IPS-20b (cell line): Measurements from ENCODE around the gene FILIP1.

ENCODE experiments used
- H3K27ac ChIP-seq: one replicate; pipeline ENCODE4 v1.5.1; 2013; ENCODE audit warnings: low read length
- H3K27me3 ChIP-seq: 2 replicates; pipeline ENCODE4 v1.6.1; 2013; ENCODE audit warnings: mild to moderate bottlenecking, low read length, inconsistent platforms; ENCODE audit not compliant: insufficient read depth
- H3K36me3 ChIP-seq: 2 replicates; pipeline ENCODE4 v1.6.1; 2013; ENCODE audit warnings: low read depth, mild to moderate bottlenecking, inconsistent platforms, low read length, moderate library complexity; ENCODE audit not compliant: insufficient read depth
- H3K4me1 ChIP-seq: 2 replicates; pipeline ENCODE4 v1.6.1; 2013; ENCODE audit warnings: mild to moderate bottlenecking, control low read depth, inconsistent platforms, low read length, moderate library complexity; ENCODE audit not compliant: insufficient read depth
- H3K4me3 ChIP-seq: 2 replicates; pipeline ENCODE4 v1.5.1; 2013; ENCODE audit warnings: mild to moderate bottlenecking, low read length, inconsistent platforms
- H3K9ac ChIP-seq: 2 replicates; pipeline ENCODE4 v1.6.1; 2013; ENCODE audit warnings: low read depth, mild to moderate bottlenecking, inconsistent platforms, low read length, moderate library complexity
- H3K9me3 ChIP-seq: 2 replicates; pipeline ENCODE4 v1.6.1; 2013; ENCODE audit warnings: mild to moderate bottlenecking, low read depth, low read length, inconsistent platforms; ENCODE audit not compliant: insufficient read depth

The FILIP1 gene

GRCh38 chr6:75315978-75316377 is 177.6 kb downstream of the FILIP1 start:
- no peak overlapping the region for H3K9ac ChIP-seq
- no peaks in the 10 kb centered on the region for H3K9me3 ChIP-seq
- H3K4me3 ChIP-seq, result no peak overlapping the region
- H3K27ac ChIP-seq, result no peak overlapping the region
- H3K4me1 ChIP-seq, result peaks cover 6% of the 10 kb centered on the region; the same call in 1 of the 2 replicates
- H3K36me3 ChIP-seq, result no peaks in the 10 kb centered on the region
- H3K27me3 ChIP-seq, result no peaks in the 10 kb centered on the region

GRCh38 chr6:75308250-75308988 is 185.2 kb downstream of the FILIP1 start:
- Histone ChIP-seq H3K4me1 (peaks cover 12% of the 10 kb centered on the region), H3K9ac (no peak overlapping the region), H3K36me3 (no peaks in the 10 kb centered on the region), H3K4me3 (no peak overlapping the region), H3K27me3 (no peaks in the 10 kb centered on the region), H3K9me3 (no peaks in the 10 kb centered on the region), H3K27ac (no peak overlapping the region)

DNA sequence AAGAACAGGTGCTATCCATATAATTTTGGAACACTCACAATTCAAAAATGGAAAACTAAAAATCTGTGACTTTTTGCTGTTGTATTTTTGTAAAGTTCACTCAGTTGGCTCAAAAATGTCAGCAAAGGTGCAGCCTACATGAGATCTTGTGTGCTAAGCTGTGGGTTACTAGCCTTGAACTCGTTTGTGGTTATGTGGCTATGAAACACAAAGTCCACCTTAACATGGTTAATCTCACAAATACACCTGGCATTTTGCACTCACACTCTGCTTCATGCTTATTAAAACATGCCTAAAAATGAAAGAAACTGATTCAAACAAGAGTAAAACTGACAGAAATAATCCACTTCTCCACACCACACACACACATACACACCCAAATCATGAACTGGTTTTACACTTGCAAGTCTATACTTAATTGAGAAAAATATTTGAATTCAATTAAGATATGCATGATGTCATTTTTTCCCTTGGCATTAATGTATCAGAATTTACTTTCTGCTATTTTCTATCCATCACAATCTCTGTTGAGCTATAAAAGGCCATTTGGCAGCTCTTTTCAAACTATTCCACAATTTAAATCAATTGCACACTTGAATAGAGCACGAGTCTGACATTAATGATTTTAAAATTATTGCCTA is 186.1 kb downstream of the FILIP1 start:
- H3K4me3 ChIP-seq, result no peak overlapping the region
- H3K27ac ChIP-seq, result no peak overlapping the region
- no peak overlapping the region for H3K9ac ChIP-seq
- H3K36me3 ChIP-seq, result no peaks in the 10 kb centered on the region
- H3K4me1 ChIP-seq, result peaks cover 12% of the 10 kb centered on the region
- H3K27me3 ChIP-seq, result no peaks in the 10 kb centered on the region
- H3K9me3 ChIP-seq, result no peaks in the 10 kb centered on the region

GRCh38 chr6:75306064-75306463 is 187.5 kb downstream of the FILIP1 start:
- no peaks in the 10 kb centered on the region for H3K27me3 ChIP-seq
- H3K9me3 ChIP-seq, result no peaks in the 10 kb centered on the region
- H3K4me1 ChIP-seq, result peaks cover 12% of the 10 kb centered on the region
- H3K27ac ChIP-seq, result no peak overlapping the region
- no peak overlapping the region for H3K9ac ChIP-seq
- H3K4me3 ChIP-seq, result no peak overlapping the region
- no peaks in the 10 kb centered on the region for H3K36me3 ChIP-seq

DNA sequence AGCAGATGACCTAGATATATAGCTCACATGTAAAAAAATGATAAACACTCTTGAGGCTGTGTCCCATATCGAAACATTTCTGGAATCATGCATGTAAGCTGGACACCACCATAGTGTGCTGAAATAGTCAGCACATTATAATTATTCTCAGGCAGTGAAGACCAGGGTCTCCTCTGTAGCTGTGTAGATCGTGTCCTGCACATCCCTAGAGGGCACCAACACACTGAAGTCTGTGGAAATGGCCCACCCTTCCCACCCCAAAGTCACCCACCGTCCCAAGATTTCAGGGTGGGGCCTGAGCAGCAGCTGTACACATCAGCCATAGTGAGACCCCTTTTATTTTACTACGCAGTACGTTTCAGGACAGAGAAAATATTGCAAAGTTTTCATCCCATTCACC is 188.0 kb downstream of the FILIP1 start:
- Histone ChIP-seq H3K27ac (no peak overlapping the region), H3K4me1 (peaks cover 12% of the 10 kb centered on the region), H3K27me3 (no peaks in the 10 kb centered on the region)

GRCh38 chr6:75302280-75302679 is 191.3 kb downstream of the FILIP1 start:
- peaks cover 8% of the 10 kb centered on the region; the same call in 1 of the 2 replicates for H3K4me1 ChIP-seq
- no peaks in the 10 kb centered on the region for H3K9me3 ChIP-seq
- H3K27ac ChIP-seq, result no peak overlapping the region
- H3K9ac ChIP-seq, result no peak overlapping the region
- H3K36me3 ChIP-seq, result no peaks in the 10 kb centered on the region
- H3K4me3 ChIP-seq, result no peak overlapping the region
- no peaks in the 10 kb centered on the region for H3K27me3 ChIP-seq

More for the DNA sequence above, 188.0 kb downstream of the FILIP1 start:
- Histone ChIP-seq H3K9ac (no peak overlapping the region), H3K4me3 (no peak overlapping the region), H3K9me3 (no peaks in the 10 kb centered on the region), H3K36me3 (no peaks in the 10 kb centered on the region)

GRCh38 chr6:75301537-75301936 is 192.1 kb downstream of the FILIP1 start:
- Histone ChIP-seq H3K4me1 (peaks cover 8% of the 10 kb centered on the region; the same call in 1 of the 2 replicates), H3K27ac (no peak overlapping the region), H3K4me3 (no peak overlapping the region), H3K9me3 (no peaks in the 10 kb centered on the region), H3K36me3 (no peaks in the 10 kb centered on the region), H3K9ac (no peak overlapping the region), H3K27me3 (no peaks in the 10 kb centered on the region)

GRCh38 chr6:75301088-75301487 is 192.5 kb downstream of the FILIP1 start:
- H3K4me3 ChIP-seq, result no peak overlapping the region
- peaks cover 8% of the 10 kb centered on the region; the same call in 1 of the 2 replicates for H3K4me1 ChIP-seq
- H3K9me3 ChIP-seq, result no peaks in the 10 kb centered on the region
- H3K27ac ChIP-seq, result no peak overlapping the region
- no peaks in the 10 kb centered on the region for H3K27me3 ChIP-seq
- no peak overlapping the region for H3K9ac ChIP-seq
- no peaks in the 10 kb centered on the region for H3K36me3 ChIP-seq

- H3K27me3 ChIP-seq, result no peaks in the 10 kb centered on the region
- H3K4me3 ChIP-seq, result no peak overlapping the region
- H3K9me3 ChIP-seq, result no peaks in the 10 kb centered on the region
- no peak overlapping the region for H3K9ac ChIP-seq
- peaks cover 8% of the 10 kb centered on the region; the same call in 1 of the 2 replicates for H3K4me1 ChIP-seq
- H3K36me3 ChIP-seq, result no peaks in the 10 kb centered on the region
- H3K27ac ChIP-seq, result no peak overlapping the region
Measured at GRCh38 chr6:75300531-75300855, 193.1 kb downstream of the FILIP1 start.

- no peak overlapping the region for H3K27ac ChIP-seq
- H3K27me3 ChIP-seq, result no peaks in the 10 kb centered on the region
- peaks cover 8% of the 10 kb centered on the region; the same call in 1 of the 2 replicates for H3K4me1 ChIP-seq
- H3K9ac ChIP-seq, result no peak overlapping the region
- H3K4me3 ChIP-seq, result no peak overlapping the region
- H3K9me3 ChIP-seq, result no peaks in the 10 kb centered on the region
- H3K36me3 ChIP-seq, result no peaks in the 10 kb centered on the region
Measured at GRCh38 chr6:75299801-75300530, 193.6 kb downstream of the FILIP1 start.

DNA sequence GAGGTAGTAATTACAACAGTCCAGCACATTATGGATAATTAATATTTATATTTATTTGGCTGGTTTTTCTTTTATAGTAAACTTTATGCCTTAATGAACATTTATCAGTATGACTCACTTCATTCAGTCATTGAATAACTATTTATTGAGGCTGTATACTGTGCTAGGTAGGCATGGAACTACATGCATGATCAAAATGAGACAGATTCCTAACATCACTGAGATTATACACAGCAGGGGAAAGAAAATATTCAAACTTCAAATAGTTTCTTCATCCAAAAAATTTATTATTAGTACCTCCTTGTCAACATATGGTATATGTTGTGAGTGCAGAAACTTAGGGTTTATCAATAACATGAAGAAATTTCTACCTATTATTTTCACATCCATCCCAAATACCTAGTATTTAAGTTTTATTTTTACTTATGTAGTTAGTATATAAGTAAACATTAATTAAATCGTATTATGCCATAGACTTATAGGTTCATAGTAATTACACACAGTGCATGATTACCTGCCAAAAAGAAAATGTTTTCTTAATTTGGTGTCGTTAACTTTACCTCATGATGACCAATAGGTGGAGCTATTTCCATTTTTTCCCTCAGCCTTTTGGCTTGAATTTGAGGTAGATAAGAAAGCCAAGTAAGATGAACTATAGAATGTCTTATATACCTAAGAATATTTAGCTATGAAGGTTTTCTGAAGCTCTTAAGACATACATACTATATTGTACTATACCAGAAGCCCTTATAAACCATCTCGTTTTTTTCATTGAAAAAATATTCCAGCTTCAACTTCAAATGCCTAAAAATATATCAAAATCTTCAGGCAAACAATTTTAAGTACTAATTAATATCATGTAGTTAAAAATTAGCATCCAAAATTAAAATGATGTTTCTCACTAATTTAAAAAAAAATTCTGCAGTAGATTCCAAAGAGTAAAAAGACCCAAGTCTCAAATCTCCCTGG is 196.5 kb downstream of the FILIP1 start:
- H3K27ac ChIP-seq, result no peak overlapping the region
- no peaks in the 10 kb centered on the region for H3K9me3 ChIP-seq
- no peaks in the 10 kb centered on the region for H3K27me3 ChIP-seq
- no peak overlapping the region for H3K9ac ChIP-seq
- H3K4me1 ChIP-seq, result peaks cover 8% of the 10 kb centered on the region; the same call in 1 of the 2 replicates
- no peak overlapping the region for H3K4me3 ChIP-seq
- no peaks in the 10 kb centered on the region for H3K36me3 ChIP-seq
